DND-41 (cell line): Measurements from ENCODE around the gene GNAT1.

ENCODE experiments used
- EZH2 ChIP-seq: IDR thresholded peaks from 3 replicates; pipeline ENCODE4 v1.6.1; 2012; ENCODE audit warnings: borderline replicate concordance, low read depth, mild to moderate bottlenecking, moderate library complexity, low read length, inconsistent platforms; ENCODE audit not compliant: severe bottlenecking
- TF ChIP-seq, protein P1 (sequence below): IDR thresholded peaks from 2 replicates; pipeline ENCODE4 v1.5.1; 2012; ENCODE audit warnings: borderline replicate concordance, low read length, moderate library complexity, mild to moderate bottlenecking; ENCODE audit not compliant: poor library complexity, severe bottlenecking; ENCODE audit errors: extremely low read depth

DNA sequence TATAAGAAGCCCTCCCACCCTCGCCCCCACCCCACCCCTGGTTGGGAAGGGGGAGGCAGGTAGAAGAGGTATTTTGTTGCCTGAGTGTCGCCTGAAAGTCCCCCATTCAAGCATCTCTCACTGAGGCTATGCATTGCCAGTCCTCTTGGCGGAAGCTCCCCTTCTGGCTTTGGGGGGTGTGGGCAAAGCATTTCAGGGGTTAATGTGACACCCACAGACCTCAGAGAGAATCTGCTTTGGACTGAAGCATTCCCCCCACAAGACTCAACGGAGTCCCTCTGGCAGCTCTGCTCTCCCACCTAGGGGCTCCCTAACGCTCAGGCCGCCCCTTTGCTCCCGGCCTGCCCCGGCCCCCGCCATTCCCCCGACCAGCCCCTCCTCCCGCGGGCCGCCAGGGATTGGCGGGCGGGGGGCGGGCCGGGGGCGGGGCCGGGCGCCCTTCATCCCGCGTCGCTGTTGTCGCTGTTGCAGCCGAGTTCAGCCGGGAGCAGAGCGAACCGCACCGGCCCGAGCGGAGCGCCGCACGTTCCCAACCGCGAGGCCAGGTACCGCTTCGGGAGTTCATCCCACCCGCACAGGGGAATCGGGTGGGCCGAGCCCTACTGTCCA is 13.5 kb downstream of the GNAT1 start, which contains the start of gene SLC38A3:
- TF ChIP-seq, protein P1, sequence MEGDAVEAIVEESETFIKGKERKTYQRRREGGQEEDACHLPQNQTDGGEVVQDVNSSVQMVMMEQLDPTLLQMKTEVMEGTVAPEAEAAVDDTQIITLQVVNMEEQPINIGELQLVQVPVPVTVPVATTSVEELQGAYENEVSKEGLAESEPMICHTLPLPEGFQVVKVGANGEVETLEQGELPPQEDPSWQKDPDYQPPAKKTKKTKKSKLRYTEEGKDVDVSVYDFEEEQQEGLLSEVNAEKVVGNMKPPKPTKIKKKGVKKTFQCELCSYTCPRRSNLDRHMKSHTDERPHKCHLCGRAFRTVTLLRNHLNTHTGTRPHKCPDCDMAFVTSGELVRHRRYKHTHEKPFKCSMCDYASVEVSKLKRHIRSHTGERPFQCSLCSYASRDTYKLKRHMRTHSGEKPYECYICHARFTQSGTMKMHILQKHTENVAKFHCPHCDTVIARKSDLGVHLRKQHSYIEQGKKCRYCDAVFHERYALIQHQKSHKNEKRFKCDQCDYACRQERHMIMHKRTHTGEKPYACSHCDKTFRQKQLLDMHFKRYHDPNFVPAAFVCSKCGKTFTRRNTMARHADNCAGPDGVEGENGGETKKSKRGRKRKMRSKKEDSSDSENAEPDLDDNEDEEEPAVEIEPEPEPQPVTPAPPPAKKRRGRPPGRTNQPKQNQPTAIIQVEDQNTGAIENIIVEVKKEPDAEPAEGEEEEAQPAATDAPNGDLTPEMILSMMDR, result no peak
- no peak for TF ChIP-seq EZH2
